ENCODE results near the gene IFT122.

IFT122 gene

DNA sequence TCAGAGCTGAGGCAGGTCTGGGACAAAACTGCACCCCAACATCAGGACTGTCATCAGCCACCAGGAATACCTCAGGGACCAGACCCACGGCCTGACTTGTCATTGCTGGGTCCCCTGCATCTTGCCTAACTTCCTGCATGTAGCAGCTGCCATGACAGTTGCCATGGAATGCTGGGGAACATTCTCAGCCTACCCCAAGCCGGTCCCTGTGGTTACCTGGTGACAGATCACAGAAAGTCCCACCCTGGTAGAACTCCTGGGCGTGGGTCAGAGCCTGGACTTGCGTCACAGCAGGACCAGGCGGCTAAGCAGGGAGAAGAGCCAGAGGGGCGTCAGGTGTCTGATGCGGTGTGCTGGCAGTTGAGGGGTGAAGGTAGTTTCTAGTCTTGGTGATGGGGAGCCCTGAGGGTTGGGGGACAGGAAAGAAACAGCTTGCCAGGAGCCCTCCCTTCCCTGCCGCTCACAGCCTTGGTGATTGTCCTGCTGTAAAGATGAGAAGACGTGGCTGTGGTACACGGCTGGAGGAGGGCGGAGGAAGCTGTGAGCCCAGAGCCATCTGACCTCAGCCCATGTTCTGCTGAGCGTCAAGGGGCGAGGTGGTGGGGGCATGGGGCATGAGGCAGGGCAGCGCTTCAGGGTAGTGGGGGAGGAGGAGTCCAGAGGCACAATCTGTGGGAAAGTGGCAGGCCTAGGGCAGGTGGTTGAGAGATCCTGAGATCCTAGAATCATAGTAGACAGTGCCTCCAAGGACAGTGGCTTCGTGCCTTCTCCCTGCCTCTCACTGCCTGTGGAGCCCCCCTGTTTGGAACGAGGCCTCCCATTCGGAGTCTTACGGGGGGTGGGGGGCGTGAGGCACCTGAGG is 108.3 kb downstream of the IFT122 start:
- DNase-seq = no peak

DNA sequence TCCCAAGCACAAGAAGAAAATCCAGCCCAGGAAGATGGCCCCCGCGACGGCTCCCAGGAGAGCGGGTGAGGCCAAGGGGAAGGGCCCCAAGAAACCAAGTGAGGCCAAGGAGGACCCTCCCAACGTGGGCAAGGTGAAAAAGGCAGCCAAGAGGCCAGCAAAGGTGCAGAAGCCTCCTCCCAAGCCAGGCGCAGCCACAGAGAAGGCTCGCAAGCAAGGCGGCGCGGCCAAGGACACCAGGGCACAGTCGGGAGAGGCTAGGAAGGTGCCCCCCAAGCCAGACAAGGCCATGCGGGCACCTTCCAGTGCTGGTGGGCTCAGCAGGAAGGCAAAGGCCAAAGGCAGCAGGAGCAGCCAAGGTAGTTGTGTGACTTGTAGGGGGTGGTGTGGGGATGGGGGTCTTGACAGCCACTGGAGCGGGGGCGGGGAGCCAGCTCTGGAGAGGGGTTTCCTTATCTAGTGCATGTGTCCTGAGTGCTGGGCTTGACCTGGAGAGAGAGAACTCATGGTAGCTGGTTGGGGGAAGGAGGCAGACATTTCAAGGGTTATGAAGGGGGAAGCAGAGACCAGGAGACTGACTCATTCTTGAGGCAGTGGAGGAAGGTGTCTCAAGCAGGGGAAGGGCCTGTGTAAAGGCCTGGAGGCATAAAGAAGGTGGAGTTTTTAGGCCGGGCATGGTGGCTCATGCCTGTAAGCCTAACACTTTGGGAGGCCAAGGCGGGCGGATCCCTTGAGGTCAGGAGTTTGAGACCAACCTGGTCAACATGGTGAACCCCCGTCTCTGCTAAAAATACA is 109.2 kb downstream of the IFT122 start:
- DNase-seq = no peak

DNA sequence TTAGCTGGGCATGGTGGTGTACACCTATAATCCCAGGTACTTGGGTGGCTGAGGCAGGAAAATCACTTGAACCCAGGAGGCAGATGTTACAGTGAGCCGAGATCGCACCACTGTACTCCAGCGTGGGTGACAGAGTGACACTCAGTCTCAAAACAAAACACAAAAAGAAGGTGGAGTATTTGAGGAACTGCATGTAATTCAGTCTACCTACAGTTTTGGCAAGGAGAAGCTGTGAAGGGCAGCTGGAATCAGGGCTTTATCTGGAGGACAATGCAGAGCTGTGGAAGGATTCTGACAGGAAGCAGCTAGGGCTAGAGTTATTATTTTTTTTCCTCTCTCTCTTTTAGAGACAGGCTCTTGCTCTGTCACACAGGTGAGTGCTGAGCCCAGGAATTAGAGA is 109.8 kb downstream of the IFT122 start:
- DNase-seq = no peak

DNA sequence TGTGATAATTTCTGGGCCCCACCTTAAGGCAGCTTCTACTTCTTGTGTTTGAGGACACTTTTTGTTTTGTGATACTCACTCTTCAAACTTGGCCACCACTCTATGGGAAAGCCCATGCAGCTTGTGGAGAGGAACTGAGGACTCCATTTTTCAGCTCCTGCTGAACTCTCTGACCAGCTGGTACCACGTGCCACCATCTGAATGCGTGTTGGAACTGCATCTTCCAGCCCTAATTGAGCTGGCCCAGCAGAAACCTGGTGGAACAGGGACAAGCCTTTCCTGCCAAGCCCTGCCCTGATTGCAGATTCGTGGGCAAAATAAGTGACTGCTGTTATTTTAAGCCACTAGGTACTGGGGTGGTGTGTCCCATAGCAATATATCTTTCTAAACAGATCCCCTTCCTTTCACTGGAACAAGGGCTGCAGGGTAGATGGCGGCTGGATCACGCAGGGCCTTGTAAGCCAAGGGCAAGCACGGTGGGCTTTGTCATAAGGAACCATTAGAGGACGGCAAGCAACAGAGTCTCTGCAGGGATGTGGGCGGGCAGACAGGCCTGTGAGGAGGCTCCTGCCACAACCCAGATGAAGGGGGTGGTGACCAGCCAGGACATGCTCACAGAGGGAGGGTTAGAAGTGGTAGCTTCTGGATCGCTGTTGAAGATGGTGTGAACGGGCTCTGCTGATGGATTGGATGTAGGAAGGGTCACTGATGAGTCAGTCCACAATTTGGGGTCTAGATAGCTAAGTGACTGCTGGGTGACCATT is 112.4 kb downstream of the IFT122 start:
- DNase-seq = no peak

DNA sequence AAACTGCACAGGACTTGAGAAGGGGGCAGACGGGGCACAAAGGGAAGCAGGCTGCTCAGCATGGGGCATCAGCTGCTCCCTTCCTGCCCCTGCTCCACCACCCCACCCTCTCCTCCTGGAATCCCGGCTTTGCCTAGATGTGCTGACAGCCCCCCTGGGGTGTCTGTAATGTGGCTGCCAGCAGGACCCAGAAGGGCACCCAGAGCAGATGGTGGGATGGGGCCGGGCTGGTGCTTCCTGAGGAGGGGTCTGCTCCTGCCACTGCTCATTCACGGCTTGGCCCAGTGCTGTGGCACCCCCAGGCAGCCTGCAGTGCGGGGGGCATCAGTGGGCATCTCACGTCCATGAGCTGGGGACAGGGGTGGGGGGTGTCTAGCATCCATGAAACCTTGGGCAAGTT is 113.1 kb downstream of the IFT122 start:
- no peak for DNase-seq

DNA sequence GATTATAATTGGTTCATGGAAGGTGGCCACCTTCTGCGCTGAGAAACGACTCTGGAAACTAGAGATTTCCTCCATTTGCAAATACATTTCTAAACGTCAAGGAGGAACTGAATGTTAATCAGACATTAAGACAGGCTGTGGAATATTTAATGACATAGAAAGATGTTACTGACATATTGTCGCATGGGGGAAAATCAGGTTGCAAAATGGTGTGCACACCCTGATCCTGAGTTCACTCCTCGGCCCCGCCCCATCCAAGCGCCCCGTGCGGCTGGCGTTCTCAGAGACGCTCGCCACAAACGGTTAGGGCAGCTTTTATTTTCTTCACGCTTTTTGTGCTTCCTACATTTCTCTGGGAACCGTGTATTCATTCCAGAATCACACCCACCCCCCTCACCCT is 113.7 kb downstream of the IFT122 start:
- DNase-seq = no peak

DNA sequence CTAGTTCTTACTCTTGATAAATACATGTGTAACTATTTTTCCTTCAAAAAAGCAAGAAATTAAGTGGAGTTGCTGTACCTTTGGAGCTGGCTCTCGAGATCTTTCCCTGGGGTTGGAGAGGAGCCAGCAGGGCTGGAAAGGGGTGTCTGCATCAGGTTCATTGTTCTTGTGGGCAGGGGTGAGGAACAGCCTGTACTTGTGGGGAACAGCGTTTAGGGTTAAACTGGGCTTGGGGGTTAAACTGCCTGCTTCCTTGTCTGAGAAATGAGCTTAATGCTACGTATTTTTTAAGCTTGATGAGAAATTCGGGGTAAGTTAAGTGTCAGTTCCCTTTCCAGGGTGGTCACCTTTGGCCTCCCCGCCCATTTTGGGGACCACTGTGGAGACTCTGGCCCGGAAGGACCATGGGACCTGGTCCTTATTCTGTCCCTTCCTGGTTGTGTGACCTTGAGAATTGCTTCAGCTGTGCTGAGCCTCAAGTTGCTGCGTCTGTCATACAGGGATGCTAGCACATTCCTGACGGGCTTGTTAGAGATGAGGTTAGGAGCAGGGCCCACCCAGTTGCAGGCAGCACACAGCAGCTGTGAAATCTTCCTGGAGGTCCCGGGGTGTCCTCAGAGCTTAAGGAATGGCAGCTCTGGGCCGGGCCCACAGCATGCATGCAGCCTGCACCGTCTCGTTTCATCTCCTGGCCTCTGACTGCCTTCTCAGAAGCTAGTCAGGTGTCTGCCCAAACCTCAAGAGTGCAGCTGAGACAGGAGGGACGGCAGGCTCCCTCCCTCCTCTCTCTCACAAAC is 114.5 kb downstream of the IFT122 start:
- no peak for DNase-seq

DNA sequence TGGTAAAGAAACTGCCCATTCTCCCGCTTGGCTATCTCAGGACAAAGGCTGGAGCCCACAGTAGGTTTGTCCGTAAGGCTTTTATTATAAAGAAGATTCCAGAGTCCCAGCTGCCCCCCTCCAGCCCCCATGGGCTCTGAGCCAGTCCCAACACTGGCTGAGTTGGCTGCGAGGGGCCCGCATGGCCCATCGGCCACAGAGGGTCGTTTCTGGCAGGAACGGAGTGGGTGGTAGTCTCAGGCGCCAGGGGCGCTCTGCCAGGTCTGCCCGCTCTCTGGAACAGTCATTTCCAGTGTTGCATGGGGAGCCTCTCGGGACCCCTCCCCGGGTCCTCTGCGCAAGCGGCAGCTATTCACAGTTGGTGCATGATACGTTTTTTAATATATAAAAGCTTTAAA is 115.1 kb downstream of the IFT122 start:
- DNase-seq = no peak

DNA sequence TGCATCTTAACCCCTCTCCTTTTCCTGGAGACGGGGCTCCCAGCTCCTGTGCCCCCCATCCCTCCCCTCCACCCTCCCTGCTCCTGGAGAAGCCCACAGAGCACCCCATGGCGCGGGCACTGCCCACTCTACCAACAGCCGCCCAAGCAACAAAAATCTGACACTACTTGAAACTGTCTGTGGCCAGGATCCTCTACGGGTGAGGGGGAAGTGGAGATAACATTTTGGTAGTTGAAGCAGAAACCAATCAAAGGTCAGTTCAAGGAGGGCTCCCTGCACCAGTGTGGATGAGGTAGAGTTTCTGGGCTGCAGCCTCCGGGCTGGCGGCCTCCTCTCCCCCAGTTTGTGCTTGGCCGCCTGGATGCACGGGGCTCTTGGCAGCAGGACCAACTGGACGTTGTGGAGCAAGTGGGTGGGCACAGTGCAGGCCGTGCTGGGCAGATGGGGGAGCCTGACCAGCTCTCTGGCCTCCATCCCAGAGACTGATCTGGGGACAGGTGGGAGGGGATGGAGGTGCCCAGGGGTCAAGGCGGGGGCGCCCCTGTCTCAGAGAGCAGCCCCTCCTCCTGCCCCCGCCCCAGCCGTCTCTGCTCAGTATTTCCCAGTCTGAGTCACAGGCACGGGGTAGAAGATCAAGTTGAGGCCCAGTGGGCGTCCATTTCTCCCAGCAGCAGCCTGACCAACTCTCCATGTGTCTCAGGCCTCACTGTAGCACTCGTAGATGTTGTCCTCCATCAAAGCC is 115.8 kb downstream of the IFT122 start:
- DNase-seq = no peak

DNA sequence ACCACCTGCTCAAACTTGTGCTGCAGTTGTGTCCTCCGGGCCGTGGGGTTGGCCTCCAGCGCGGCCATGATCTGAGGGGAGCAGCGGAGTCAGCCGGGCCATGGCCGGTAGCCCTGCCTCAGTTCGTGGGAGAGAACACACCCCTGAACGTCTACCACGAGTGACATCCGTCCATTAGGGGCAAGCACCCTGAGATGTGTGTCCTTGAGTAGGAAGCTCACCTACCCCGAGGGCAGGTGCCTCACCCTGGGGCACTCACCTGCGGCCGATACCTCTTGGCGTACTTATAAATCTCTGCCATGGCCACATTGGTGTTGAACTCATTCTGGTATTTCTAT is 116.3 kb downstream of the IFT122 start:
- no peak for DNase-seq

DNA sequence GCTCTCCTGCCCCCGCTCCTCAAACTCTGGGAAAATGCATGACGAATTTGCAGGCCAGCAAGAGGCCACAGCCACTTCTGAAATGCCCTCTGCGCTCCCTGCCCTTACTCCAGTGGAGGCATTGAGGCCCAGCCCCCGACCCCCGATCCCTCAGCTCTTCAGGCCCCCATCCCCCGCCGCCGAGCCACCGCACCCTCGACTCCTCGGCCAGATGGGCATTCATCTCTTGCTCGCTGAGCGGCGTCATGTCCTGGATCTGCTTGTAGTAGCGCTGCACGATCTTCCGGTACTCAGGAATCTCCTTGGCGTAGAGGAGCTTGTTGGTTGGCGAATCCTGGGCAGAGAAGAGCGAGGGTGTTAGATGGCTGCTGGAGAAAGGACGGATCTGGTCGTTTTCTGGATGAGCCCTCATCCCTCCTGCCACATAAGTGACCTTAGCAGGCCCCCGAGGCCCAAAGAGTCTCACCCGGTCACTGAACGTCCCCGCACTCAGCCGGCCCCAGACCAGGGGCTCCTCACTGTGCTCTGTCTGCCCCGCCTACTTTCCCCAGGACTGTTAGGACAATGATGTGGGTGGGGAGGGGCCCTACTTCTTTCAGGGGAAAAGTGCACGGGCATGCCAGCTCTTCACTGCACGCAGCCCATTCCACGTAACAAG is 117.0 kb downstream of the IFT122 start:
- no peak for DNase-seq

DNA sequence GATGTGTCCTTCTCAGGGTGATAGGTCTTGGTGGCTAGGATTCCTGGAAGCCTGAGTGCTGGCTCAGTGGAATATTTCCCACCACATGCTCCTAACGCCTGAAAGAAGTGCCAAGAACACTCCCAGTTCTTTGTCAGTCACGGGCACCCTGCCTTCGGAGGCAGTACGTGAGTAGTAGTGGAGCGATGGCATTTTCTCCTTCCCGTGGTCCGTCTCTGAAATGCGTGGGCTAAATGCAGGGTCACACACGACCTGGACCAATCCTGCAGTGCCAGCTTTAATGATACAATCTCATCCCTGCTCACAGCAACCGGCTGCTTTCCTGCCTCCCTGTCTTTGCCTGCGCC is 117.5 kb downstream of the IFT122 start:
- no peak for DNase-seq

DNA sequence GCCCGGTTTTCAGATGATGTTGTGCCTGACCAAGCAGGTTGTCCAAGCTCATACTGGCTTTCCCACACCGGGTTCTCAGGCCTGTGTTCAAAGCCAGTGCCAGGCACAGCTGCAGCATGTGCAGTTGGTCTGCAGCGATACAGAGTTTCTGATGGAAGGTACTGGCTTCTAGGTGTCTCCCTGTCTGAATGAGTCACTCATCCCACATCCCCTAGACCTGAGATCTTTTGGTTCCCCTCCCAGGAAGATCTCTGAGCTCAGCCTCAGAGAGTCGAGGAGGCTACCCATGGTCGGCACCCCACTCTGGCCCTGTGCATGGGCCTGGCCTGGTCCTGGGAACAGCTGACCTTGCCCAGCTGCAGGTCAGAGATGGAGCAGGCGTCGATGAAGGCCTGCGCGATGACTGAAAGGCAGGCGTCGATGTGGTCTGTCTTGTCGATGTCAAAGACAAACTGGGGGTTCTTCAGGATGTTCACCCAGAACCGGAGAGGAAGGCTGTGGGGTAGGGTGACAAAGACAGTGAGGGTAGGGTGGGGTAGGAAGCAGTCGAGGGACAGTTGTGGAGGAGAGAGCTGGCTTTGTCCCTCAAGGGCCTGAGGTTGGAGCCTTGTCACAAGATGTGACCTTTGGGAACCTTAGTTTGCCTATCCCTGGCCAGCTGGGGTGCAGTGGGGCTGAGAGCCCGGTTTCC is 118.2 kb downstream of the IFT122 start:
- DNase-seq = no peak

DNA sequence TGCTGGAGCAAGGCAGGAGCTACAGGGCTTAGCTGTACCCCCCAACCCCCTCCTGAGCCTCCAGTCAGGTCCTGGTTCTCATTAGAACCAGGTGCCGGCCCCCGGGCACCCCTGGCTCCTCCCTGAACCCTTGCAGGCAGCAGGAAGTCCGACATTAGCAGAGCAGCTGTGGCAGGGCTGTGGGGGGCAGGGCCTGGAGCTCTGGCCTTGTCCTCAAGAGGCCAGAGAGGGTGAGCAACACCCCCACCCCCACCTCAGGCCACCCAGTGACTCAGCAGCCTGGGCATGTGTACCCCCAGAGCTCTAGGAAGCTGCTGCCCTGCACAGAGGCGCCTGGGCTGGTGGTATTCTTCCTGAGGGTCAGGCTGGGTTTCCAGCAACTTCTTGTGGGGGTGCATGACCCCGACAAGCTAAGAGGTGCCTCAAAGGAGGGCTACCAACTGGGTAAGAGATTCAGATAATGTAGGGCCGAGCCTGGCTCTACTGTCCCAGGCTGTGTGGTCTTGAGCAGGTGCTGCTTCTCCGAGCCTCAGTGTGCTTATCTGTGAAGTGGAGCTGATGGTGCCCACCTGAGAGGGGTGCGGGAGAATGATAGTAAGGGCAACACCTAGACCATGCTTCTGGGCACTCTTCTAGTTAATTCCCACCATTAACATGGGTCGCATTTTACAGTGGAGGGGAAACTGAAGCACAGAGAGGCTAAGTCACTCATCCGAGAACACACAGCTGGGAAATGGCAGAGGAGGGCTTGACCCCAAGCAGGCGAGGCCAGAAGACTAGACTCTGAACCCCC is 118.9 kb downstream of the IFT122 start:
- DNase-seq = no peak

DNA sequence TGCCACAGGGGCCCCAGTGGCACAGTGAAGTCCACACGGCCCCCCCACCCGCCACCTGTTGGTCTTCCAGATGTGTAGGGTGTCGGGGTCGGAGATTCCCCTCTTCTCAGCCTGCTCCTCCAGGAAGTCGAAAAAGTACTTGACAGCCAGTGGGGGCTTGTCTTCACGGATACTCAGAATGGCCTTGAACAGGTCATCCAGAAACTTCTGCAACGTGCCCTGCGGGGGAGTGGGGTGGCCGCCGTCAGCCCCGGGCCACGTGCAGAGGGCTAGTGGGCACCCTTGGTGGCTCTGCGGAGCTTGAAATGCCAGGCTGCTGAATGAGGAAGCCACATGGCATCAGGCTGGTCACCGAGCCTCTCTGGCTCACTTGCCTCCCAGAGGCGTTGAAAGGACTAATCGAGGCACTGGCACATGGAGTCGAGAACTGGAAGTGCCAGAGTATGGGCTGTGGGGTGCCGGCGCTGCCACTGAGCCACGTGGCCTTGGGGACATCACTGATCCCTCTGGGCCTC is 119.6 kb downstream of the IFT122 start:
- no peak for DNase-seq

DNA sequence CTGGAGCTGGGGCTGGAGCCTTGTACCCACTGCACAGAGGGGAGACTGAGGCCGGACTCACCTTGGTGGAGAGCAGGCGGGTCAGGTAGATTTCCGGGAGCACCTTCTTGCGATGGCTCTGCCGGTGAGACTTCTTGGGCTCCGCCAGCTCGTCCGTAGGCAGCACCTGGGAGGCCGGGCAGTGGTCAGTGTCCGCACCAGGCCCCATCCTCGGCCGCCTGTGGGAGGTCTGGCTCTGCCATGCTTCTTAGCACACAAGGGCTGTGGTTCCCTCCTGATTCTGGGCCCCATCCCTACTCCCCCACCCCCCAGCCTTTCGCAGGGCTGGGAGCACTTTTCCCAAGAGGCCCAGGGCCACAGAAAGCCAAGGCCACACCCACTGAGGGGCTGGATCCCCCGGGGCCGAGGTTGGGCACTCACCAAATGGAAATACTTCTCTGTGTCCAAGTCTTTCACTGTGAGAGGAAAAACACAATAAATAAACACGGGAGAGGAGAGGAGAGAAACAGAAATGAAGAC is 120.3 kb downstream of the IFT122 start:
- DNase-seq = no peak

DNA sequence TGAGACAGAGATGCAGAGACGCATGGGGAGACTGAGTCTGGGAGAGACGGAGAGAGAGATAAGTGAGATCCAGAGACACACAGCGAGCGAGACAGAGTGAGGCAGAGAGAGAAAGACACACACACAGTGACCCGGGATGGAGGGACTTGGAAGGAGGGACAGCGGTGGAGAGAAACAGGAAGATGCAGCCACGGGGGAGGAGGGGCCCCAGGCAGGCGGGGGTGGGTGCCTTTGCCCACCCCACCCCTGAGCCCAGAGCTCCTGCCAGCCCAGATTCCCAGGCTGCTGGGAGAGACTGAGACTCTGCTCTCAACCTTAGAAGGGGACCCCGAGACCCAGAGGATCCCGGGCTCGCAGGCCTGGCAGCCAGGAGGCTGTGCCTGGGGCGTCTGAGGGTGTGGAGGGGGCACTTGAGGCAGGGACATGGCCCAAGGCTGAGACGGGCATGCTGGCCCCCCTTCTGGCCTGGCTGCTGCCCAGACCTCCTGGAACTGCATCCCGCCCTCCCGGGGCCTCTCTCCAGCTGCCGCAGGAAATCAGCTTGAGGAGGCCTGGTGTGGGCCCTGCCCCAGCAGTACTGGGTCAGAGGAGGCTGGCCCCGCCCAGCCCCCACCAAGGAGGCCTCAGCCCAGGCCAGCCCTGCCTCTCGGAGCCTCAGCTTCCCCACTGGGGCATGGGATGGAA is 121.0 kb downstream of the IFT122 start:
- DNase-seq = no peak

DNA sequence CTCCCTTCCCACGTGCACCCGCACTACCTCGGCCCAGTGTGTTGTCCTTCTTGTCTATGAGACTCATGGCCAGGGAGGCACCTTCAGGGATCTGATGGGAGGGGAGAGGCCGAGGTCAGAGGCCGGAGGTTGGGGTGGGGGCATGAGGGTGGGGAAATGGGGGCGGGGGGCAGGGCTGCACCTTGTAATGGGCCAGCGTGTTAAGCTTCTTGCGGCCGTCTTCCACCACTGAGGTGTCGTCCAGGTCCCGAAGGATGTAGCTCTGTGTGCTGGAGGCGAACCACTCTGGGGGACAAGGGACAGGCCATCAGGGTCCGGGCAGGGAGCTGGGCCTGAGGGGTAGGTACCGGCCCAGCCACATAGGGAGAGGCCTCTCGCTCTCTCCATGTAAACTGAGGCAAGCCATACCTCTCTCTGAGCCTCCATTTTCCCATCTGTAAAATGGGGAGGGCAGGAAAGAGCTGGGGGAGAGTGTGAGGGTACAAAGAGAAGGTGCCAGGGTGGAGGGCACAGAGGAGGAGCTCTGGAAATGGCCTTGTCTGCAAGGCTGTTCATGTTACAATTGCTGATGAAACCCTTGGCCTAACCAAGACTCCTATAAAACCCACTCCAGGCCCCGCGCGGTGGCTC is 121.7 kb downstream of the IFT122 start:
- no peak for DNase-seq

DNA sequence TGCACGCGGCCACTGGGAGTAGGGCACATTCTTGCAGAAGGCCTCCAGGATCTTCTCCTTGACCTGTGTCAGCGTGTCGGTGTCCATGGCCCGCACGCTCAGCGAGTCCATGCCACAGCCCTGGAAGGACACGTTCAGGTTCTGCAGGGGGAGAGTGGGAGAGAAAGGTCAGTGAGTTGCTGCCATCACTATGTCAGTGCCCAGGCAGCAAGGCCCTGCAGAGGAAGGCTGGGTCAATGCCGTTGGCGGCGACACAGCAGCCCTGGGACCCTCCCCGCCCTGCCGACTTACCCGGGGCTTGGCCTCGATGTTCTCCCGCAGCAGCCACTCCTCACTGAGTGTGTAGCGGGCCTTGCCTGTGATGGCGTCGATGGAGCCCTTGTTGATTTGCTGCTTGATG is 122.8 kb downstream of the IFT122 start:
- DNase-seq = no peak

Data from NCI-H774 (cell line).